HT1080 (cell line): ENCODE measurements around the gene CERS5. TPM values are rescaled to one million over a fixed set of nuclear protein-coding genes. Genes with fewer than 3 reads are reported as not detected.
A peak's percentile ranks its signal among the peaks of the same experiment; 100 is the strongest.
"Not testable (repeated sequence)": the region's sequence is repeated elsewhere in the genome, so short reads cannot be mapped to it uniquely, and the experiment has no call there.

ENCODE experiments used
- DNase-seq: peaks from one replicate; pipeline ENCODE4 v3.0.0-alpha.2; 2015; ENCODE audit warnings: low read depth
- total RNA-seq: library from RNA; depleted of rRNA; stranded (reverse); fragments of >200 nt; shearing (Covaris generic); gene quantifications from 2 replicates; pipeline ENCODE4 v1.2.3, GENCODE V29; 2014

CERS5 gene
- total RNA-seq, 1 experiment from 2014 or later = 21.6 TPM

DNA sequence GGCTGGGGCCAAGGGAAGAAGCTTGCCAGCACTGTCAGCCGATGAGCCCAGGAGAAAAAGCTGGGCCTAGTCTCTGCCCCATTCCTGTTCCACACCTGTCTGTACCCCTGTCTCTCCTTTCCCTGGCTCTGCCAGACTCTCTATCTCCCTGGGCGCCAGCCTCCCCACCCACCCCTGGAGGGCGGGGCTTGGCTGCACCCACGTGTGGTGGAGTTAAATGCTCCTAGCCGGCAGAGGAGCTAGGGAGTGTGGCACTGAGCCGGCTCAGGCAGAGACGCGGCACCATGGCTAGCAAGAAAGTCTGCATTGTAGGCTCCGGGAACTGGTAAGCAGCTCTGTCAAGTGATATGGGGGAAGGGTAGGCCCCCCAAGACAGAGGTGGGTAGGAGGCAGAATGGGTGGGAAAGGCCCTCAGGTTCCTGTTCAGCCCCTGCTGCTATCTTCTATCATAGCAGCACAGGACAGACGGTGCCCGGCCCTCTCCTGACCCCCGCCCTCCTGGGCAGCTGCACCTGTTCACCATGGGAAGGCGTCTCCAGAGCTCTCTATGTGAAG is 63.3 kb downstream of the CERS5 start, which contains the start of gene GPD1:
TSS of gene GPD1 (plus strand) at position 242 of the 555 bp plus-strand sequence. CDS start at position 285, 43 bp downstream.
- no peak for DNase-seq

DNA sequence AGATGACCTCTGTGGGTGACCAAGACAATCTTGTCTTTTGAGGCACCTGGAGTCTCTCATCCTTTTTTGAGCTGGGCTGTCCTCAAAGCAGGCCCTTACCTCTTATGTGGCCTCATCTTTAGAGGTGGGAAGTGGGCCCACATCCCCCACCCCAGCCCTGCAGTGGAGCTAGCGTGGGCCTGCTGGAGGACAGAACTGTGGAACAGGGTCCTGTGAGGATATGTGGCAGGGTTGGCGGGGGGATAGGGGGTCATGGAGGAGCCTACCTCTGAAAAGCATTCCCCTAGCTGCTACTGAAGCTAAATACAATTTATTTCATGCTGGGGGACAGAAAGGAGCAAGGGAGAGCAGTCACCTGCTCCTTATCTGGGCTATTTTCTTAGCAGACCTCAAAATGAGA is 63.8 kb downstream of the CERS5 start:
- no peak for DNase-seq

DNA sequence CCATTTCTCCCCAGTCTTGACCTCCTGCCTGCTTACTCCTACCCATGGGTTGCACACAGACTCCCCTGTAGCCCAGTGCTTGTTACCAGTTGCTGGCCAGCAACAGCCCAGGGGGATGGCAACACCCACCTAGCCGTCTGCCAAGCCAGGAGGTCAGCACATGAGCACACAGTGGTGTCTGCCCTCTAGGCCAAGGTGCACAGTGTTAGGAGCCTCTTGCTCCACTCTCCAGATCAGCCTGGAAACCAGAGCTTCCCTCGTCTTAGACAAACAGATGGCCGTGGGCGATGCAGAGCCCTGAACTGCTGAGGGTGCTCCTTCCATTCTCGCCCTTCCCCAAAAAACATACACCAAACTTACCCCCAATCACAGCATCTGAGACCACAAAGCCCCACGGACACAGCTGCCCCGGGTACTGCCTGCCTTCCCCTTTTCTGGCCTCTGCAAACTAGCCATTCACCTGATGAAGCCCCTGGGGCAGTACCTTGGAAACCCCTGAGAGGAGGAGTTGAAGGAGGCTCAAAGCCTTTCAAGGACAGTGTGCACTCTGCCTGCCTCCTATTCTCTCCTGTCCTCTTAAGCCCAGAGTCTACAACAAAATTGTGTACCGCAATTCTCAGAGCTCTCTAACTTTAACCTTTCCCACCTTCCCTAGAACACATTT is 64.4 kb downstream of the CERS5 start:
- DNase-seq = no peak

DNA sequence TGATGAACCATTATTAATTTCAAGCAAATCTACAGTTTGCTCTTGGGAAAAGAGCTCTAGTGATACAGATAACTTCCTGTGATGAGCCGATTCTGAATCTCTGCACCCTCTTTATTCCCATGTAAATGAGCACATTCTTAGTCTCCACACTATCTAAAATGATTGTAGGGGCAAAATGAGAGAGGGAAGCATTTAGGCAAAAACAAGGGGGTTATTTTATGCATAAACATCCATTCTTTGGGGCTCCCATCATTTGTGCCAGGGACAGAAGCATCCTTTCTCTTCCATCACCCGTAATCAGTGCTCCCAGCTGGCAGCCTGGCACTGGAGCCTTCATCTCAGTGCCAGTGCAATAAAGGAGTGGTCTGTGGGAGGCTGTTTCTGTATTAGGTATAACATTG is 65.0 kb downstream of the CERS5 start:
- no peak for DNase-seq

DNA sequence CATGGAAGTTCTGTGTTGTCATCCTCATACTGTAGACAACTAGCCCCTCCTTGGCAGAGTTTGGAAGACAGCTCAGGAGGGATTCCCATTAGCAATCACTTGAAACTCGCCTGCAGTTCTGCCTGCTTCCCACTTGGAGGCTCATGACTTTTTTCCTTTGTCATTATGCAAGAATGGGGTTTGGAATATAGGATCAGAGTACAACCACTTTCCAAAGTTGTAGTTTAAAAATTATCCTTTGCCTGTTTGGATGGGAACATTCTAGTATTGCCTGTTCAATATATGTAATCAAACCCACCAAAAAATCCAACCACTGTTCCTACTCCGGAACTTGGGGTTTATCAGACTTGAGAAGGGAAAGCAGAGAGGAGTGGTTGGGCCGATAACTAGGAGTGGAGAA is 65.5 kb downstream of the CERS5 start:
- peak; percentile 42 for DNase-seq

DNA sequence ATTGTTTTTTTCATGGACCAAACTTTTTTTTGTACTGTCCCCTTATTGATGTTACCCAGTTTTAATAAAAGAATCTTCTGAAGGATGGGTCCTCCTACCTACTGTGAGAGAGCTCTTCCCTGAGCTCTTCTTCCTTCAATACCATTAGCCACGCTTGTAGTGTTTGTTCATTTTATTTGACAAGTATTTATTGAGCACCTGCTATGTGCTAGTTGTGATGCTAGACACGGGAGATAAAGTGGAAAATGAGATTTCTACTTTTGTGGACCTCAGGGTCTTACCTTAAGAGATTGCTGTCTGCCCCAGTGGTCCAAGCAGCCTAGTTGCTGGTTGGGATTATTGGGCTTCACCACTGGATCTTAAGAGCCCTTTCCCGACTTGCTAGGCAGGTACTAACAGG is 66.6 kb downstream of the CERS5 start:
- no peak for DNase-seq

DNA sequence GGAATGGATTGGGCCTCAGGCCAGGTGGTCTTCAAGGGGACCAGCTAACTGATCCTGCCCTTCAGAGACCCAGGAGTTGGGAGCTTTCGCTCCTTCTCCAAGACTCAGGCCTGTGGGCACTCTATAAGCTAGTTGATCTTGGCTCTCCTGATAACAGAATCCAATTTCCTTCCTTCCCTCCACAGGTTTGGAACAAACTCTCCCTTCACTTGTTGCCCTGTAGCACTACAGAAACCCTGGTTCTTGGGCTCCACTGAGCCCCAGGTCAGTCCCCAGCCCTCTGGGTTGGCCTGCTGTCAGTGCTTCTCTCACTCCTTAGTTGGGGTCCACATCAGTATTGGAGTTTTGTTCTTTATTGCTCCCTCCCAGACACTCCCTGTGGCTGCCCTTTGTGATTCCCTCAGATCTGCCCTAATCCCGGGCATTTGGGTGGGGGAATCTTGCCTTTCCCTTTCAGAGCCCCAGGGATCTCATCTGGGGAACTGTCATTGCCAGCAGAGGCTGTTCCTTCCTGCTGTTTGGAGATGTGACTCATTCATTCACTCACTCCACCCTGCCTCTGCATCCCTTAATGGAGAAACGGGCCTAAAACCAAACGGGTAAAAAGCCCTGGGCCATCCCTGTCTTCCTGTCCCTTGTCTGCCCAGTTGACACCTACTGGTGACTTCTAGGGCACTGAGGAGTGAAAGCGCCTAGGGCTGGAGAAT is 67.7 kb downstream of the CERS5 start:
- DNase-seq = peak; percentile 52

DNA sequence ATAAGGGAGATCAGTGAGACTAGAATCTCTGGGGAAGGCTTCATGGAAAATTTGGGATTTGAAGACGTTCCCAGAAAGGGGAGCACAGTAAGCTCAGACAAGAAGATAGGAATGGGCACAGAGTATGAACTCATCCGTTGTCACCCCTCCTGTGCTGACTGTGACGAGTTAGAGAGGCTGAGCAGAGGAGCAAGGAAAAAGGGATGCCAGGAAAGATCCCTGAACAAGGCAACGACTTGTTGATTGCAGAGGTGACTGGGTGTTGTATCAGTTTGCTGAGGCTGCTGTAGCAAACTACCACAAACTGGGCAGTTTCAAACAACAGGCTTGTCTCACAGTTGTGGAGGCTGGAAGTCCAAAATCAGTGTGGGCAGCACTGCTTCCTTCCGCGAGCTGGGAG is 69.2 kb downstream of the CERS5 start:
- no peak for DNase-seq

DNA sequence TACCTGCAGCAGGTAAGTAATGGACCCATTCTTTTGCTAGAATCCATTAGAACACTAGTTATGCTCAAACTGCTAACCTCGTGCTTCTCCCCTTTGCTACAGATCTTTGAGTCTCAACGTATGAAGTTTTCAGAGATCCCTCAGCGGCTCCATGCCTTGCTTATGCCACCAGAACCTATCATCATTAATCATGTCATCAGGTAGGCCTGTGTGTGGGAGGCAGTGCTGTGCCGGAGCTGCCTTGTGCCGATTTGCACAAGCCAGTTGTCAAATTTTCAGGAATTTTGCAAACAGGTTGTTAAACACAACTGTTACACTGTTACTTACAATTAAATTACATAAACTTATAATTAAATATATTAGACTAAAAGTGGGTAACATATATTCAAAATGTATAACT is 76.8 kb downstream of the CERS5 start:
- no peak for DNase-seq

DNA sequence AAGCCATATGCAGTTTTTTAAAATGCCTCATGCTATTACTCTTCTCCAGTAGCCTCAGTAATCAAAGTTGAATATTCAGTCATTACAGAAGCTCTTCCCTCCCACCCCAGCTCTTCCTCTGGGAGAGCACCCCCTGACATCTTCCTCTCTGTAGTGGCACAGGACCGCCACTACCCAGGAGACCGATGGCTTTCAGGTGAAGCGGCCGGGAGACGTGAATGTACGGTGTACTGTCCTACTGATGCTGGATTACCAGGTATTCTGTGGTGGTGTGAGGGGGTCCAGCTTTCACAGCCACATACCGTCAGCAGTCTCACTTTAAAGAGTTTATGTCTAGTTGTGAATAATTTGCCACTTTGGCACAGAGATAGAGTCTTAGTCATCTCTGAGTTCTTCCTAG is 77.4 kb downstream of the CERS5 start:
- no peak for DNase-seq

DNA sequence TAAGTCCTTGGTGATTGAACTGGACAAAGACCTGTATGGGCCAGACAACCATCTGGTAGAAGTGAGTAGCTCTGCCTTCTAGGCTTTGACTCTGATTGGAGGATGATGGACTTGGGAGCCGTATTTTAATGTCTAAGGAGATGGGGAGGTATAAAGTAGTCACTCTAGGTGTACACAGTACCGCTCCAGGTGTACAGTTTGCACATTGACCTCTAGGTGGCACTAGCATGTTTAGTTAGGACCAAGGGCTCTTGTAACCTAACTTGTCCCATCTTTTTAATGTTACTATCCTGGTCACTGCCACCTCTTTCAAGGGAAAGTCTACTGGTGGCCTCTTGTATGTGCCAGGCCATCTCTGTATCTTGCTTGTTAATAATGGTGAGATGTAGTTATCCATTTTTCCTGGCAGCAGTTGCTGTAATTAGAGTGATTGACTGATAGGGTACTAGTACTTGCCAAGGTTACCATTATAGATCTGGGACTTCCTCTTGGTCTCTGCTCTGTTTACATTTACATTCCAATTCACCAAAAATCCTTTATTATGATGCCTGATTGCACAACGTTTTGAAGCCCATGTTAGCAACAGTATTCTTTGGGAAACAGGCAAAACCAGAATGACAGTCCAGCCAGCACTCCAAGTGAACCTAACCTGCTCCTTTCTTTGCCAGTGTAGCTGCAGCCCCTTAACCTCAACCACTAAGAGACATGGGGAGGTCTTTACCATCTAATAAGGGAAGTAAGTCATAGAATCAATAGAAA is 78.4 kb downstream of the CERS5 start:
- DNase-seq = peak; percentile 44

DNA sequence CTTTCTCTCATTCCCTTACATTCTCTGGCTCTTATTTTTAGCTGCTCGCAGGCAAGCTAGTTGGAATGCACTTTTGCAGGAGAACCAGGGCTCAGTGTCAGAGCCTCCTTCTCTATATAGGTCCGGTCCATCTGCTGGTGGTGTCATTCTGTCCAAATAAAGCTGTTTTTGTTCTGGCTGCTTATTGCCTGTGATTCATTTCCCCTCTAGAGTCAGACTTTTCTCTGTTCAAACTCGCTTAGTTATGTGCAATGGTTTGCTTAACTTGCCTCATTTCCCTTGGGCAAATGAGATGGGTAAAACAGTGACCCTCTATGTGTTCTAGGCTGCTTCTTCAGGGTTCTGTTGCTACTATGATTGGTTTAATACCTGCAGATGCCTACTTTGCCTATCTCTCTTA is 79.2 kb downstream of the CERS5 start:
- DNase-seq = peak; percentile 95

DNA sequence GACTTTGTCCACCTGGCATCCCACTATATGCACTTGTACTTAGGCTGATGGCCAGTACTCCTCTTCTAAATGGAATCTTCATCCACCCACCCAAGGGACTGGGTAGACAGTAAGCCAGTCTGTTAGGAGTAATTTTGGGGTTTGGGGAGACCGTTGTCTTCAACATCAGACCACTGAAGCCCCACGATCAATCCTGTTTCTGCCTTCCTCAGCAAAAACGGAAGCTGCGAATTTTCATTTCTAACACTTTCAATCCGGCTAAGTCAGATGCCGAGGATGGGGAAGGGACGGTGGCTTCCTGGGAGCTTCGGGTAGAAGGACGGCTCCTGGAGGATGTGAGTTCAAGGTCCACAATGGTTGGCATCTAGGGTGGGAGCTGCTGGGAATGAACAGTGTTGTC is 80.0 kb downstream of the CERS5 start:
- DNase-seq = no peak

DNA sequence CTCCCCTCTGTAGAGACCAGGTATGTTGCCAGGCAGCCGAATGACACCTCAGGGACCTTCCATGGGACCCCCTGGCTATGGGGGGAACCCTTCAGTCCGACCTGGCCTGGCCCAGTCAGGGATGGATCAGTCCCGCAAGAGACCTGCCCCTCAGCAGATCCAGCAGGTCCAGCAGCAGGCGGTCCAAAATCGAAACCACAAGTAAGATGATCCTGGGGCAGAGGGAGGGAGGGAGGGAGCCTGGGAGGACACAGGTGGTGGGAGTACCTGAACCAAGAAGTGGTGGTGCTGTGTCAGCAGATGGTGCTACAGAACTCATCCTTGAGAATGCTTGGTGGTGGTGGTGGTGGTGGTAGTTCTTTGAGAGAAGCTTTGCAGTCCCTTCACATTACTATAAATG is 81.0 kb downstream of the CERS5 start:
- DNase-seq = no peak

DNA sequence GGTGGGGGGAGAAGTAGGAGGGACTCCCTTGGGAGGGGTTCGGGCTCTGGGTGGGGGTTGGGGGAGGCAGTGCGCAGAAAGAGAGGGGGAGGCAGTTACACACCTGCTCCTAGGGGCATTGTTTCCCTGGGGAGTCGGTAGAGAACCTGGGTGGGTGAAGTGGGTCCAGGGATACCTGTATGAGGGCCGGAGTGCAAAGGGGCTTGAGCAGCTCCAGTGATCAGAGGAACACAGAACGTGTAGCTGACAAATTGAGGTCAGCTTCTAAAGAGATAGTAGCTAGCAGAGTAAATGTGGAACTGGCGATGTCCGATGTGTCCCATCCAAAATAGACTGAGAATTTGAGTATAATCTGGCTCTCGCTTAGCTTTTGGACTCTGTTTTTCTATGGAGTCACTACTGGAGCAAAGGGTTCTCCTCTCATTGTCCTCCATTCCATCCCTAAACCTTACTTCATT is 81.5 kb downstream of the CERS5 start:
- DNase-seq = no peak

DNA sequence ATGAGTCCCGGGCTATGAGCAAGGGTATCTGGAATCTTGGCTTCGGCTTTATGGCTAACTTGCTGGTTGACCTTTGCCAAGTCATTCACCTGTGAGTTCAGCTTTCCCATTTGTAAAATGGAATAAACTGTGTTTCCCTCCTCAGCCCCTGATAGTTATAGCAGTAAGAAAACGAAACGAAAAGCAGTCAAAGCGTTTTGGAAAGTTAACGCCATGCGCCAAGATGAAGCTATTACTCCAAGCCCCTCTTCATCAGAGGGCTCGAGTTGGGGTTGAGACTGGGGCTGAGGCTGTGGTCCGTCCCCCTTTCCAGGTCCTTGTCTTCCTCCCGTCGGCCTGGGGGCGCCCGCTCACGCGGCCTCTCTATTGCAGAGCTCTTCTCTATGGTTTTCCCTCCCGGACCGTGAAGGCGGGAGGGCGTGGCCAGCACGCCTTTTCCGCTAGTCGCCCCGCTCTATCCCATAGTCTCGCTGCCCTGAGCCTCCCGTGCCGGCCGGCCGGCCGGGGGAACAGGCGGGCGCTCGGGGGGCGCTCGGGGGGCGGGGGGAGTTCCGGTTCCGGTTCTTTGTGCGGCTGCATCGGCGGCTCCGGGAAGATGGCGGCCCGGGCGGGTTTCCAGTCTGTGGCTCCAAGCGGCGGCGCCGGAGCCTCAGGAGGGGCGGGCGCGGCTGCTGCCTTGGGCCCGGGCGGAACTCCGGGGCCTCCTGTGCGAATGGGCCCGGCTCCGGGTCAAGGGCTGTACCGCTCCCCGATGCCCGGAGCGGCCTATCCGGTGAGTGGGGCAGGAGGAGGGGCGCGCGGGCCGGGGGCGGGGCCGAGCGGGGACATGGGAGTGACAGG is 82.2 kb downstream of the CERS5 start, which contains the start of gene SMARCD1:
TSS of gene SMARCD1 (plus strand) at position 568 of the 840 bp plus-strand sequence. CDS start at position 596, 28 bp downstream.
- DNase-seq = peak; percentile 94

DNA sequence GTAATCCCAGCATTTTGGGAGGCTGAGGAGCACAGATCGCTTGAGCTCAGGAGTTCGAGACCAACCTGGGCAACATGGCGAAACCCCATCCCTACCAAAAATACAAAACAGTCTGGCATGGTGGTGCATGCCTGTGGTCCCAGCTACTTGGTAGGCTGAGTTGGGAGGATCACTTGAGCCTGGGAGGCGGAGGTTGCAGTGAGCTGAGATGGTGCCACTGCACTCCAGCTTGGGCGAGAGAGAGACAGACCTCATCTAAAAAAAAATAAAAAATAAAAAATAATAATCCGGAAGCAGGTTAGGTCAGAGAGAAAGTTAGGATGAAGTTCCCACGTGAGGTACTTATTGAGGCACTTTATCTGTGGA is 82.8 kb downstream of the CERS5 start:
- not testable (repeated sequence) for DNase-seq

DNA sequence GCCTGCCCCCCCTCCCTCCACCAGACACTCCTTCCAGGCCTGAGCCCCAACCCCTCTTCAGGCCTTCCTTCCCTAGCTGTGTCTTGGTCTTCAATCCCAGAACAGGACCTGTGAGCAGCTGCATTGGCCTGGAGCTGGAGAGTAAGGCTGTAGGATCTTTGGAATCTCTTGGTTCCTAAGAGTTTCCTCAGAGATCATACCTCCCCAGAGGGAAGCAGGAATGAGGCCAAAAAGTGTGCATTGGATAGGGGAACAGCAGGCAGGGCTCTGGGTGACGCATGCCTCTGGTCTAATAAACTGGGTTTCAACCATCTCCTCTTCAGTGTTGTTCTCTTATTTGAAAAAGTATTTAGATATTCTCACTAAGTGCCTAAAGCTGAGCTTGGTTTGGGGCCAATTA is 83.9 kb downstream of the CERS5 start:
- no peak for DNase-seq

DNA sequence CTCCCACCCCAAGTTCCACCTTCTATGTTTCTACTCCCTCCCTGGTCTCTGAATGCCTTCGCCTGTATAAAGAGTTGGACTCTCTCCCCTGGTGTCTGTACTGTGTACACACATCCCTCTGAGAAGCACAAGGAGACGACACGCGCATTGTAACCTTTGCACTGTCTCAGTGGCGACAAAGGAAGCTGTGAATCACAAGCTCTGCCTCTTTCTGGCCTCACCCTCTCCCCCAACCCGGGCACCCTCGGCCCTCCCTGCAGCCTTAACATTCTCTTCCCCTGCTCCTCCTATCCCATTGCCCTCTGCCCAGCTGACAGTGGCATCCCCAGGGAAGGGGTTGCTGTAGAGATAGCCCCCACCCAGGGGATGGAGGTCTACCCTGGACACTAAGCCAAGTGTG is 84.5 kb downstream of the CERS5 start:
- peak; percentile 39 for DNase-seq

DNA sequence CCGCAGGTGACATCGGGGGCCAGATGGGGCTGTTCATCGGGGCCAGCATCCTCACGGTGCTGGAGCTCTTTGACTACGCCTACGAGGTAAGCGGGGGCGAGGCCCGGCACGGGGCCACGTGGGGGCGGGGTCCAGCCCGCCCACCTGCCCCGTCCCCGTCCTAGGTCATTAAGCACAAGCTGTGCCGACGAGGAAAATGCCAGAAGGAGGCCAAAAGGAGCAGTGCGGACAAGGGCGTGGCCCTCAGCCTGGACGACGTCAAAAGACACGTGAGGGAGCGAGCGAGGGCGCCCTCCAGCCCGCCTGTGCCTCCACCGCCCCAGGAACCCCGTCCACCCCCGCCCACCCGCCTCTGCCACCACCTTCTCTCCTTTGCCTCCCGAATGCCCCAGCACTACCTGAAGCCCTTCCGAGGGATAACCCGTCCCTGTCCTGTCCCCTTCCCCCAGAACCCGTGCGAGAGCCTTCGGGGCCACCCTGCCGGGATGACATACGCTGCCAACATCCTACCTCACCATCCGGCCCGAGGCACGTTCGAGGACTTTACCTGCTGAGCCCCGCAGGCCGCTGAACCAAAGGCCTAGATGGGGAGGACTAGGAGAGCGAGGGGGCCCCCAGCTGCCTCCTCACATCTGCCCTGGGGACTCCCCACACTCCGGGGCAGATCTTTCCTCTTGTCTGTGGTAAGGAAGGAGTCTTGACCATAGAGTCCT is 85.9 kb downstream of the CERS5 start:
- no peak for DNase-seq
